GM19452 (cell line): ENCODE measurements around the gene DCTN3.
A peak's percentile ranks its signal among the peaks of the same experiment; 100 is the strongest.

Experiments
- ATAC-seq: cut with Tn5 transposase; IDR thresholded peaks from one replicate; pipeline ENCODE4 v1.9.1; 2021; ENCODE audit not compliant: unreplicated experiment

Gene DCTN3

DNA sequence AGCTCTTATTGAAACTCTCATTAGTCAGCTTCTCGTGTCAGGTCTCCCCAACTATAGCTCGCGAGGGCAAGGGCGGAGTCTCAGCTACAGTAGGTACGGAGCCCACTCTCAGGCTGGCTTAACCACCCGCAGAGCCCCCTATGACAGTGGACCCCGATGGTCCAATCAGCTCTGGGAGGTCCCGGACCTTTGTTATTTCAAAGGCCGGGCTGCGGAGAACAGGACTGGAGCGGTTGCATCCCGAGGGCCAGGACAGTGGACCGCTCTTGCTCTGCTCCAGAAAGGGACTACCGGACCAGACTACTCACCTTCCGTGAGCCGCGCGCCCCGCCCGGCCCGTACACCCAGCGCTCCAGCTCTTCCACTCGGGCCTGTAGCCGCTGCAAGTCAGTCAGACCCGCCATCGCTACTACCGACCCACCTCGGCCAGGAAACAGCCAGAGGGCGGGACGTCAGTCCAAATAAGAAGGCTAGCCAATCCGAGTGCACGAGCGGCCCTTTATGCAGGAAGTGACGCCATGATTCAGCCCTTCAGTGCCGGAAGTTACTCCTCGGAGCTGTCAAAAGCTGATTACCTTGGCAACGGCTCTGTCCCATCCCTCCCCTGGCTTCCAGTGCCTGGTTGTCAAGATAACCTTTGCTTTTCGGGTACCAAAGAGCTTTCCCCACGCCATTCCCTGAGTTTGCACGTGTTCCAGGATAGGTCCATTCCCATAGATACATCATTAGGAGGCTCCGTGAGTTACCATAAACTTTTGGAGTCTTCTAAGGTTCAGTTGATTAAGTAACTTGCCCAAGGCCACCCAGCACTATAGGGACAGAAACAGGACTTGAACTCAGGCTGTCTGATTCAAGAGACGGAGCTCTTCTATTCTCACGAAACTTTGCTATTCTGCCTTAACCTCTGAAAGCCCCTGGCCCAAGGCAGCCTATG, at the start of gene DCTN3:
Gene DCTN3, minus strand, starts transcription at position 435 of the 934 bp plus-strand sequence. Its CDS starts 31 bp downstream, at position 404.
- peak; percentile 97 for ATAC-seq

- peak; percentile 60 for ATAC-seq
These were observed 45.3 kb upstream of the DCTN3 start for GRCh38 chr9:34665381-34666250.

DNA sequence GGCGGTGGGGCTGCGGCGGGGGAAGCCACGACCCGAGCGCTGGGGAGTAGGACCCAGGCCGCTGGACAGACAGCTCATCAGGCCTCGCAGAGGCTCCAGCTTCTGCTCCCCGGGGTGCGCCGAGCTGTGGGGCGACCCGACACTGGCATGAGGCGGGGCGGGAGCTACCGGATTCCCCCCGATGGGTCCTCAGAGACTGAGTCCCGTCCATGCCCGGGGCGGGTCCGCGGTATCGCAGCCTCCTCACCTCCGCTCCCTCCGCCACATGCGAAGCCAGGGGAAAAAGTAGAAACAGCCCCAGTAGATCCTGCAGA, 44.7 kb upstream of the DCTN3 start:
- peak; percentile 23 for ATAC-seq

GRCh38 chr9:34664281-34665066, 44.2 kb upstream of the DCTN3 start:
- peak; percentile 51 for ATAC-seq

GRCh38 chr9:34663303-34663605, 43.0 kb upstream of the DCTN3 start:
- ATAC-seq = no peak

GRCh38 chr9:34662526-34663302, 42.4 kb upstream of the DCTN3 start, which contains the start of gene CCL27:
Gene CCL27, minus strand, starts transcription at chr9:34662657. Its CDS starts 24 bp downstream, at chr9:34662633.
- no peak for ATAC-seq

DNA sequence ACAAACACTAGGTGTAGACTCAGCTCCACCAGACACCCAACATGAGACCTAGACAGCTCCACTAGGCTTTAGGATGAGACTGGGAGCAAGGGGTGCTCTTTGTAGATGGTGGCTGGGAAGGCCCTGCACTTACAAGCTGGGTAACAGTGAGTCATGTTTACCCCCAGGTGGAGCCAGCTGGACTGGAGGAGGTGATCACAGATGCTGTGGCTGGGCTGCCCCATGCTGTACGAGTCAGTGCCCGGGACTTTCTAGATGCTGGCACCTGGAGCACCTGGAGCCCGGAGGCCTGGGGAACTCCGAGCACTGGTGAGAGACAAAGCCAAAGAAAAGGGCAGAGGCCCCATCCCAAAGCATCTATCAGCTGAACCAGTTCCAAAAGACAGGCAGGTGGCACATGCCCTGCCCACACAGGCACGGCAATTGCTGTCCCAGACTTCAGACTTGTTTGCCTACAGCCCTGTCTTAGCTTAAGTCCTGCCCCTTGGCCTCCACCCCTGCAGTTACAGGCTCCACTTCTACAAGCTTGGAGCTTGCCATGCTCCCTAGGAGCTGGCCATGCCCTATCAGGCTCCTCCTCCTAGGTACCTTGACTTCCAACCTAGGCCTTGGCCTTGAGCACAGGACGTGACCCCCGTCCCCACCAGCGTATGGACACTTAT, 39.4 kb upstream of the DCTN3 start:
- no peak for ATAC-seq

- no peak for ATAC-seq
These were observed 38.2 kb upstream of the DCTN3 start for GRCh38 chr9:34658461-34658860.

GRCh38 chr9:34656992-34657391, 36.7 kb upstream of the DCTN3 start:
- no peak for ATAC-seq

DNA sequence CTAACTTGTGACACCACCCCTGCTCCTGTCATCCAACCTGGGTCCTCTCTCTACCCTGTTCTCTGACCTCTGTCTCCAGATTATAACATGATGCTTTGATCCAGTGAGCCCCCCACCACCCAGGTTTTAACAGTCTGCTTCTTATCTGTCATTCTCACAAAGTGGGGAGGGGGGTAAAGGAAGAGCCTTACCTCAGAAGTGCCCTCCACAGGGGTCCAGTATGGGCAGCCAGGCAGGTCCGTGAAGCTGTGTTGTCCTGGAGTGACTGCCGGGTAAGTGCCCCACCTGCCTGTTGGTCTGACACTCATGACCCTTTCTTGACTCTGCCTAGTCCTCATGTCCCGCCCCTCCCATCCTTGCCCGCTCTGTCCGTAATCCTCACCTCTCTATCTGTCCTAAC, 35.1 kb upstream of the DCTN3 start:
- no peak for ATAC-seq

DNA sequence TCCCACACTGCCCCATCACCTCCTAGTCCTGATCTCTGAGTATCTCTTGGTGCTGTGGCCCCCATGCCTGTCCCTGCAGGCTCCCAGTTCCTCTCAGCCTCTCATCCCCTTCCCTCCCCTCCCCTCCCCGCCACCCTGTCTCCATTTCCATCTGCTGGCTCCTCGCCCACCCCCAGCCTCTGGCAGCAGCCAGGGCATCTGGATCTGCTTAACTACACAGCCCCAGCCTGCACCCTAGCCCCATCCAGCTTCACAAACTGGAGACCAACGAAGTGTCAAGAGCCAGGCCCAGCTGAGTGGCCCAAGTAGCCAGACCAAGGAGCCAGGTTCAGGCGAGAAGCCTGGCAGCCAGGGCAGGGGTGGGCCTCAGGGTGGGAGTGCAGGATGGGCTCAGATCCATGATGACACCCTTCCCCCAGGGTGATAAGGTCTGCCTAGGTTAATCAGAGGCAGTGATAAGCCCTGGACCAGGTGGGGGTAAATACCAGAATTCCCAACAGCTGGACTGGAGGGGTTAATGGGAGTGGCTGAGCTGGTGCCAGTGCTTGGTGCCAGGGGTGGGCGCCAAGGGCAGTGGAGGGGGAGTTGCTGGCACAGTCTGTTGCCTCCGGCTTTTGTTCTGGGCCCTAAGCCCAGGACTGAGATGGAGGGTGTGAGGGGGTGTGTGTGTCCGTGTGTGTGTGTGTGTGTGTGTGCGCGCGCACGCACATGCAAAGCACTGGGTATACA, 34.2 kb upstream of the DCTN3 start:
- no peak for ATAC-seq

GRCh38 chr9:34653151-34654072, 33.1 kb upstream of the DCTN3 start:
- ATAC-seq = no peak

- no peak for ATAC-seq
These were observed 32.3 kb upstream of the DCTN3 start for GRCh38 chr9:34652602-34653000.

GRCh38 chr9:34651876-34652601, 31.7 kb upstream of the DCTN3 start, which contains the start of gene IL11RA:
Gene IL11RA, plus strand, starts transcription at chr9:34652185. Its CDS starts 3,033 bp downstream, at chr9:34655218.
- ATAC-seq = no peak

- no peak for ATAC-seq
These were observed 31.0 kb upstream of the DCTN3 start for GRCh38 chr9:34651321-34651720.

DNA sequence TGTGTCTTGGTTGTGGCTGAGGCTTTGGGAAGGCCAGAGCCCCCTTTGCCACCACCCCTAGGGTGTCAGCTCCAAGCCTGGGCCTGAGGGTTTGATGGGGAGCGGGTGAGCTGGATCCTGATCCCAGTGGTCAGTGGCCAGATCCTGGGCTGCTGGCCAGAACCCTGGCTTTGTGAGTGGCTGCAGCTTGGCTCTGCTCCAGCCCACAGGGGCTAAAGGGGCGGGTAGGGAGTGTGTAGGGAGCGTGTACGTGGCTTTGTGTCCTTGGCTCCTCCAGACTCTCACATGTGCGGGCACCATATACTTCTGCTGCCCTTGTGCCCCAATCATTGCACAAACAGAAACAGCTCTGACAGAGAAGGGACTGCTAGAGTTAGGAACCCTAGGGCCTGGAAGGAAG, 30.5 kb upstream of the DCTN3 start:
- no peak for ATAC-seq

DNA sequence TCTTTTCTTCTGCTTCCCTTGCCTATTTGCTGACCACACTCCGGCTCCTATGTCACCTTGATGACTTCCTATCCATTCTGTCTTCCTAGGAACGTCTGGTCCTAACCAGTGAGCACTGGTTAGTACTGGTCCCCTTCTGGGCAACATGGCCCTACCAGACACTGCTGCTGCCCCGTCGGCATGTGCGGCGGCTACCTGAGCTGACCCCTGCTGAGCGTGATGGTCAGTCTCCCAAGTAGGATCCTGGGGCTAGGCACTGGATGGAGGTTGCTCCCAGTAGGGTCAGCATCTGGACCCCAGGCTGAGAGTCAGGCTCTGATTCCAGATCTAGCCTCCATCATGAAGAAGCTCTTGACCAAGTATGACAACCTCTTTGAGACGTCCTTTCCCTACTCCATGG, 28.4 kb upstream of the DCTN3 start:
- no peak for ATAC-seq
